Activated CD8-positive, alpha-beta memory T cell treated with anti-CD3 and anti-CD28 coated beads, Interleukin-2, amount 50 U/mL, for 4 hours (primary cell): ENCODE data around the gene RGL1.

Experiments used
- DNase-seq: peaks from one replicate; pipeline ENCODE4 v3.0.0-alpha.2; 2020

RGL1 gene

GRCh38 chr1:183926983-183927382, 122.1 kb downstream of the RGL1 start:
- DNase-seq: no peak

- no peak for DNase-seq
Observed at GRCh38 chr1:183931646-183932271, 126.8 kb downstream of the RGL1 start.

GRCh38 chr1:183932412-183932811, 127.5 kb downstream of the RGL1 start:
- DNase-seq: no peak

GRCh38 chr1:183933528-183934179, 128.7 kb downstream of the RGL1 start:
- DNase-seq: no peak

GRCh38 chr1:183934314-183934713, 129.4 kb downstream of the RGL1 start:
- no peak for DNase-seq

DNA sequence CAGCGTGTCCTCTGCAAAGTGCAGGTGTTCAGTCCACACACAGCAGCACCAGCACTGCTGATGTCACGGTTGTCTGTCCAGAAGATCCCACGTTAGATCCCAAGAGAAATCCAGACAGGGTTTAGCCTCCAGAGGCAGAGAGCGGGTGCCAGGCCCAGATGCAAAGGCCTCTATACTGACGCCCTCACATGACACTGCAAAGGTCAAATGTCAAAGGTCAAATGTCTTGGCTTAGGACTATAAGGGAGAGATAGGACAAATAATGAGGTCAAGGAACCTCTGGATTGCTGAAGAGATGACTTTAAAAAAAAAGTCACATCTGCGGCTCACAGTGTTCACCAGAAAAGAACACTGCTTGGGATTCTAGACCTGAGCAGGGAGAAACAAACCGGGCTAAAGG, 131.1 kb downstream of the RGL1 start:
- no peak for DNase-seq

DNA sequence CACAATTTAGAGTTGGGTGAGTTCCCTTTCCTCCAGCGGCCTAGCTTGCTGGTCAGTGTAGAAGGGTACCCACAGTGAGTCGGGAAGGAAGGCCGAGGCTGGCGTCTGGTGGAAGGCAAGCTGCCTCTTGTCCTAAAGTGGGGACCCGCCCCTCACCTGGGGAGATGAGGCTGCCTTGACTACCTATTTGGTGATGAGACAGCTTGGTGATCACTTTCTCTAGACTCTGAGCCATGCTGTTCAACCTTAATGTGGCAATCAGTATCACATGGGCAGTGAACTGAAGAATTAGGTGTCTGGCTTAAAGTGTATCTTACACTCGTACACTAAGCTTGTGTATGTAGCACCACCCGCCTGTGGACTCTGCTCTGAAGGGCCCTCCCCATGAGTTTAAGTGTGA, 131.9 kb downstream of the RGL1 start:
- no peak for DNase-seq

DNA sequence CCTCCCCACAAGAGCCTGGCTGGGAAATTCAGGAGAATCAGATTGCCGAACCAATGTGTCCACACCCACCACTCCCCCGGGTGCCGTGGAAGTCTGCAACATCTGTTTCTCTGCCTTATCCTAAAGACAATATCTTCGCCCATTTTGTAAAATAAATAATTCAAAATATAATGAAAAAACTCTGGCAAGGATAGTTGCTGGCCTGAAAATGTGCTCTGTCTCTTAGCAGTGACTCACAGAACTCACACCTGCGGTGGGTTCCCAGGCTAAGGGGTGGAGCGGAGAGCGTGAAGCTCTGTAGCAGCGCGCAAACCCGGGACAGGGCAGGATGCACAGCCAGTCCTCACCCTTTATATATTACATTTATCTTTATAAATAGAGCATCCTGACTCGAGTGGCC, 132.7 kb downstream of the RGL1 start:
- no peak for DNase-seq

- no peak for DNase-seq
Observed at GRCh38 chr1:183941001-183941400, 136.1 kb downstream of the RGL1 start.

DNA sequence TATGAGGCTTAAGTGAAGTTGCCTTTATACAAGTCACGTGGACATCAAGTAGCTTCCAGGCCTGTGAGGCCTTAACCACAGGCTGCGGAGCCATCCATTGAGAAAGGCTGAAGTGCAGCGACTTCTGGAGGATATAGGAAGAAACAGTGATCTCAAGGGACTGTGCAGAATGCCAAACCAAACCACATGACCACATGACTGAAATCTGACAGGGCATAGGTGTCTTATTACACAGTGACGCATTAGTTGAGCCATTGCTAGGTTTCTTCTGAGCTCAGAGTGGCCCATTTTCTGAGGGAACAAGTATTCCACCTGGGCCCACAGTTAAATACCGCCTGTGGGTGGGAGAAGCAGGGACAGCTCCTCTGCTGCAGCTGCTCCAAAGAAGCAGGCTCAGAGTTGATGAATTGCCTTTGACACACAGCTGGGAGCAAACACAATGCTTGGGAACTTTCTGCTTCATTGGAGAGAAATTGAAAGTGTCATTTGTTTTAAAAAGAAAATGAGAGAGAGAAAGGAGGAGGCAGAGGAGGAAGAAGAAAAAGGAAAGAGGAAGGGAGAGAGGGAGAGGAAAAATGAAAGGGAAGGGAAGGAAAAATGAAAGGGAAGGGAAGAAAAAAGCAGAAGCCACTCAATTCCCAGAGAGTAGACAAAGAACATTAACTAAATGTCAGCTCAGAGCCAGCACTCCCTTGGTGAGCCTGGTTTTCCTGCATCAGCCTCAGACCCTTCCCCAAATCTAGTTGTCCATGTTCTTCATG, 138.2 kb downstream of the RGL1 start:
- no peak for DNase-seq

DNA sequence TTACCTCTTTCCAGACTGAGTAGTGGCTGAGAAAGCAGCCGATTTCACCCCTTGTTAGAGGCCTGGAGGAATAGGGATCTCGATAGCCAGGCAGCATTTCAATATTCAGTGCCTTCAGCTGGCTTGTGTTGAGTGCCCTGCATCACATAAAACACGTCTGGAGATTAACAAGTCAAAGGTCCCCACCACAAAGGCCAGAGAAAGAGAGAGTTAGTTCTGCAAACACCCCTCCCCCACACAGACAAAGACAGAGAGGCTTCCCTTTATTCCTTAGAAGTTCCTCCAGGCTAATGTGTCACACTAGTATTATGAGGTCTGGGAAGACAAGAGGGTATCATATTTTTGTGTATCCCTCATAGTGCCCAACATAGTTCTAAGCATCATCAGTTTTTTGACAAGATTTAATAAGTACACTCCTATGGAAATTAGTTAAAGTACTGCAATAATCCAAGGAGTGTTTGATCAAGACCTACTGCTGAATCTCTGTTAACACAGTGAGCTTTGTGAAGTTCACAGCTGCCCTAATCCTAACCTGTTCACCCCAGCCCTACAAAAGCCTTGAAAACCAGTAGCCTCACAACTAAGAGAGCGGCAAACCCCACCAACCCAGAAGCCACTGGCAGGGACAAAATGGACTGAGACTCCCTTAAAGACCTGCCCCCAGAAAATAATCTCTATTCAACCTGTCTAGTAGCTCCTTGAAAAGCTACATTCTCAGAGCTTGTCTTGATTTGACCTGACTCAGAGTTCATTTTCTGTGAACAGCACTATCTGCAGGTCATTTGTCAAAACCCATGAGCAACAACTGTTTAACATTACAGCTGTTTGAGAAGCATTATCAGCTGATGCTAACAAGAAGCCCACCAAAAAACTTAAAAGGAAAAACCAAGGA, 140.8 kb downstream of the RGL1 start:
- no peak for DNase-seq

DNA sequence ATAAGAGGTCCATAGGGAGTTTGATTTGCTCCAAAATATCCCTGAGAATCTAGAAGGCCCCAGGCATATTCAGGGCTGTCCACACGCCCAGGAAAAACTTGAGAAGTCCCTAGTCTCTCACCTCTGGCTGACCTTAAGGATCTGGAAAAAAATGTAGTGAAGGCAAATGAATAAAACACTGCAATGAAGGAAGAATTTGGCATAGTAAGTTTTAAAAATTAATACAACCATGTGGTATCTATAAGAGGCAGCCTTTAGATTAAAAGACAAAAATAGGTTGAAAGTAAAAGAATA, 141.3 kb downstream of the RGL1 start:
- DNase-seq: no peak

GRCh38 chr1:183947988-183948387, 143.1 kb downstream of the RGL1 start:
- DNase-seq: no peak

- DNase-seq: no peak
Observed at GRCh38 chr1:183952101-183952500, 147.2 kb downstream of the RGL1 start.

DNA sequence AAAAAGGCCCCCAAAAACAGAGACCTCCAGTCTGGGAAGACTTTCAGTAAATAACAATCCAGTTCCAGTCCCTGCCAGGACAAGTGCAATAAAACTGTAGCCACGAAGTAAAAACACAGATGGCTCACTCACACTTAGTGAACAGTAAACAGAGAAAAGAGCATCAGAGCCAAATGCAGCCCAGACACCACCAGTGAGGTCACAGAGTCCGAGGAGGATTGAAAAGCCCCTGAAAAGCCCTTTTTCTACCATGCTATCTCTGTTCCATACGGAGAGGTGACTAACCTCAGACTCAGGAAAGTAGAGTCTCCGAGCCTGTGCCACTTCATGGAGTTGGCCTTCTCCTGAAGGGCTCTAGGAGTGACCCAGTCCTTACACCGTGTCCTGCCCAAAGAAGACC, 148.1 kb downstream of the RGL1 start:
- DNase-seq: no peak

DNA sequence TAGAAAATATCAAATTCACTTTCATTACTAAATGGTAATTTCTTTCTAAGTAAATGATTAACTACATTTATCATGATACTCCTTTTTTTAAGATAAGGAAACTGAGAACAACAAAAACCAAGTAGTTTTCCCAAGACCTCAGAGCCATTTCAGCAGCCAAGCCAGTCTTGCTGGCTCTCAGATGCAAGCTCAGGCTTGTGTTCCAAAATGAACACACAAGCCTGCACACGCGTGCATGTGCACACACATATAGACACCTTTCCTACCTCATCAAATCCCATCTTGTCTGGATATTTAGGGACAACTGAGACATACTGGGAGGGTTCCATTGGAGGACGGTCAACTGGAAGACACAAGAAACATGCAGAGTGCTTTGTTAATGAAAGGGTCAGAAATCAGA, 149.6 kb downstream of the RGL1 start:
- no peak for DNase-seq

- DNase-seq: peak; percentile 32
Observed at GRCh38 chr1:183956559-183957188, 151.8 kb downstream of the RGL1 start.

GRCh38 chr1:183957216-183957830, 152.4 kb downstream of the RGL1 start:
- DNase-seq: no peak

- DNase-seq: no peak
Observed at GRCh38 chr1:183958958-183959357, 154.0 kb downstream of the RGL1 start.

- no peak for DNase-seq
Observed at GRCh38 chr1:183961132-183961531, 156.2 kb downstream of the RGL1 start.

DNA sequence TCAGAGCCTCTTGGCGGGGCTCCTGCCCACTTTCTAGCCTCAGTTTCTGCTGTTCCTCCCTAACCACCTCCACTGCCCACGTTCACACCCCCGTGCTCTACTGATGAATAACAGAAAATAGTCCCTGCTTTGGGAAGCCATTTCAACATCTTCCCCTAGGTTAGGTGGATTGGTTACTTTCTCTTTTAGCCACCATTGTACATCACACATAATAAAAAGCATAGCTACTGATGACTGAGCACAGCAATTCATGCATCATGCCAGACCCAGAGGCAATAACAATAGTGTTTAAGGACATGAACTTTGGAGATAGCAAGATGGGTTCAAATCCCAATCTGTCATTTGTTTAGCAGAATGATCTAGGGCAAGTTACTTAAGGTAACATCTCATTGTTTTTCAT, 158.0 kb downstream of the RGL1 start:
- DNase-seq: no peak

DNA sequence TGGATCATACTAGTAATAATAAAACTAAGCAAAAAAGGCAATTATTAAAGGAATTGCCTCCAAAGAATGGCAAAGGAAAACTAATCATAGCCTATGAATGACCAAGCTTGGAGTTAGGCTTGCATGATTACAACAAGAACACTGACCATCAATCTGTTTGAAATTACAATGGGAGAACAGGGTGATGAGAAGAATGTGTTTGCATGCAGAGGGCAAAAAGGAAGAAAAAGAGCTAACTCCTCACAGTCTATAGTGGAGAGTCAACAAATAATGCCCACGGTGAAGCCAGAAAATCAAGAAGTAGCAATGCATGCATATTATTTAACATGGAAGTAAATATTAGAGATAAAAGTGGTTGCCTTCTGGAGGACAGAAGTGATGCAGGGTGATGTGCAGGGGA, 160.8 kb downstream of the RGL1 start:
- no peak for DNase-seq

- no peak for DNase-seq
Observed at GRCh38 chr1:183966487-183966886, 161.6 kb downstream of the RGL1 start.
